Hematopoietic multipotent progenitor cell (in vitro differentiated cells): Measurements from ENCODE around the gene HSPB8. TPM values are rescaled to one million over a fixed set of nuclear protein-coding genes. Genes with fewer than 3 reads are reported as not detected.
"Not testable (repeated sequence)": the region's sequence is repeated elsewhere in the genome, so short reads cannot be mapped to it uniquely, and the experiment has no call there.

Source experiments
- DNase-seq, 3 donors: peaks; one replicate each; pipeline ENCODE4 v3.0.0-alpha.2; 2011 to 2015; ENCODE audit warnings: low read depth in 2 of 3, low spot score in 2 of 3
- total RNA-seq: library from RNA; depleted of rRNA; stranded (reverse); fragments of >200 nt; gene quantifications from one replicate; pipeline ENCODE4 v1.2.3, GENCODE V29; 2012

Gene HSPB8
- total RNA-seq, 1 donor: not detected

DNA sequence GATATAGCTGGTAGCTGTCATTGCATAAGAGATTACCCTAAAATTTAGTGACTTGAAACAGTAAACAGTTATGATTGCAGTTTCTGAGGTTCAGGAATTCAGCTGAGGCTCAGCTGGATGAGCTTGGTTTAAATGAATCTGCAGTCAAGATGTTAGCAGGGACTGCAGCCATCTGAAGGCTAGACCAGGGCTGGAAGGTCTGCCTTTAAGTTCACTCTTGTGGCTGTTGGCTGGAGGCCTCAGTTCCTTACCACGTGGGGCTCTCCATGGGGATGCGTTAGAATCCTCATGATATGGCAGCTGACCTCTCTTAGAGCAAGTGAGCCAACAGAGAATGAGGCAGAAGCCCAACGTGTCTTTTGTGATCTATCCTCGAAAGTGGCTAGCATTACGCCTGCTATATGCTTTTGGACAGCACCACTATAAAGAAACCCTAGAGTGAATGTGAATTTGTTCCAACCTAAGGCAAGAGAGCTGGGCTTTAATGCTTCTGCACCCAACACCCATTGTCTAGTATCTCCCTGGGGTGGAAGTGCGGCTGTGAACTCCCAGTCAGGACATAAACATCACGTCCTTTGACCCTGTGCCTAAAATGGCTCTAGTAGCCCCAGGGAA lies 26.0 kb downstream of the HSPB8 start:
- no peak for DNase-seq

DNA sequence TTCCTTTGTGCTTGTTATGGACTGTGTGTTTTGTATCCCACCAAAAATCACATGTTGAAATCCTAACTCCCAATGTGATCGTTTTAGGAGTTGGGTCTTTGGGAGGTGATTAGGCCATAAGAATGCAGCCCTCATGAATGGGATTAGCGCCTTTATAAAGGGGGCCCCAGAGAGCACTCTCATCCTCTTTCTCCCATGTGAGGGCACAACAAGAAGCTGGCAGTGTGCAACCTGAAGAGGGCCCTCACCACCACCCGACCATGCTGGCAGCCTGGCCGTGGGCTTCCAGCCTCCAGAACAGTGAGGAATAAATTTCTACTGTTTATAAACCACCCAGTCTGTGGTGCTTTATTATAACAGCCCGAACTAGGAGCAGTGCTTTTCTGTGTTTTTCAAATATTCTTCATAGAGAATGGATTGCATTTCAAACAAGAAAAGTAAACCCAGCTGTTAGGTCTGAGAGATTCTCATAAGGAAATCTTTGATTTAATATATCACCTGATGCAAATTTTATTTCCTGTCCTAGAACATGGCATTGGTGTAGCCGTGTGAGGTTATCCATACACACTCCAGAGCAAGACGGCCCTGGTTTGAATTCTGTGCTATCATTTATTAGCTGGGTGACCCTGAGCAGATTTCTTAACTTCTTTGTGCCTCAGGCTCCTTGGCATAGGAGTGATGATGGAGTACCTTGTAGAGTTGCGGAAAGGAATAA lies 27.8 kb downstream of the HSPB8 start:
- no peak for DNase-seq

DNA sequence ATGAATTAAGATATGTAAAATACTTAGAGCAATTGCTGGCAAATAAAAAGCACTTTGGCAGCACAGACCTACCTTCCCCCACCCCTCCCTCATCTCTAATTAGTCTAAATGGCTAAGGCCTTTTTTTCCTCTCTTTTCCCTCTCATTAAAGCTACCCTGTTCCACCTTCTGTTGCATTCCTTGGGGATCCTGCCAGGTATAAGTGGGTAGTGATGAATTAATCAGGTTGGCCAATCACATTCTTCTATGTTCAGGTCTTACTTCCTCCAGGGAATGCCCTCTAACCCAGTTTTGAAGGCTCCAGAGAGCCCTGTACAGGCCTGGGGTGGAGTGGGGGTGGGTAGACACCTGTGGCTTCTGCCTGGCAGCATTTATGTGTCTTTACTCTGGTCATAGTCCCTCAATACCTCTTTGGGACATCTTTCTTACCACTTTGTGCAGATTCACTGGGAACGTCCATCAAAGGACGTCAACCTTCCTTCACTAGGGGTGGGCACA lies 28.4 kb downstream of the HSPB8 start:
- no peak for DNase-seq

DNA sequence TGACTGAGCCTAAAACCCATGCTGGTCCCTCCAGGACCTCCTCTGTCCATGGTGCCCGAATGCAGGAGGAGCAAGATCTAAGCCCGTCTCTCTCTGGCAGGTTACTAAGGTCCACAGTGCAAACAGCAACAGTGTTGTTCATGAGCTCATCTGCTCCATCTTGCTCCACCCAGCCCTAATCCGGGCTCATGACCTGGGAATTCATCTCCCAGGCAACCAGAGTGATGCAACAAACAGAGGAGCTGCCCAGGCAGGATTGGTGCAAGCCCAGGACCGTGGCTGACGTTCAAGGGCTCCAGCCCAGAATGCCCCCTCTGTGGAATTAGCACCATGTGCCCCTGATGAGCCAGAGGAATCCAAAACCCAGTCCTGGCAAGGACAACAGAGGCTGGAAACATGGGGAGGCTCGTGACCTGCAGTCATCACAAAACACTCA lies 29.9 kb downstream of the HSPB8 start:
- DNase-seq: no peak

DNA sequence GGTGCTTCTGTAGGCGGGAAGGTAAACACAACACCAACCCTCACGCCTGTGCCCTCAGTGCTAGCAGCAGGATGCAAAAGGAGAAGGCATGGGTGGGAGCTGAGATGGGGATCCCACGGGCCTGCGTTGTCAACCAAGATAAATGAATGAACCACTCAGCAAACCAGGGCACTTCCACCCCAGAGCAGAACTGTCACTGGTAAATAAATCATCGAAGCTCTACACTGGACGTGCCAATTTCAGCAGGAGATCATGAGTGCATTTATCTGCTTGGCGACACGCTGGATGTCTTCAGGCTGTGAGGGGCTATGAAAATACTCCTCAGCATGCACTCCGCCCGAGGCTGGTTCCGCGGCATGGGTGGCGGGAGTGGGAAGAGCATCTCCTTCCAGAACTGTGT lies 33.2 kb downstream of the HSPB8 start:
- DNase-seq: no peak

DNA sequence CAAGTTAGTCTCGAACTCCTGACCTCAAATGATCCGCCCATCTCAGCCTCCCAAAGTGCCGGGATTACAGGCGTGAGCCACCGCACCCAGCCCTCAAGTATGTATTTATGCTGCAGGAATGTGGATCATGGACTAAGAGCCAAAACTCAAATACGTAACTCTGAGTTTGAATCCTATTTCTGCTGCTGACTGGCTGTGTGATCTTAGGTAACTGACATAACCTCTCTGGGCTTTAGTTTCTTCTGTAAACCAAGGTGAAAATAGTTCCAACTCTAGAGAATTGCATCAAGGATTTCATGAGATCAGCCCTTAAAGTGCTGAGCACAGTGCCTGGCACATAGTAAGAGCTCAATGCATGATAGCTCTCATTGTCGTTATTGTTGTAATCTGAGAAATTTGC lies 37.4 kb downstream of the HSPB8 start:
- DNase-seq: no peak

DNA sequence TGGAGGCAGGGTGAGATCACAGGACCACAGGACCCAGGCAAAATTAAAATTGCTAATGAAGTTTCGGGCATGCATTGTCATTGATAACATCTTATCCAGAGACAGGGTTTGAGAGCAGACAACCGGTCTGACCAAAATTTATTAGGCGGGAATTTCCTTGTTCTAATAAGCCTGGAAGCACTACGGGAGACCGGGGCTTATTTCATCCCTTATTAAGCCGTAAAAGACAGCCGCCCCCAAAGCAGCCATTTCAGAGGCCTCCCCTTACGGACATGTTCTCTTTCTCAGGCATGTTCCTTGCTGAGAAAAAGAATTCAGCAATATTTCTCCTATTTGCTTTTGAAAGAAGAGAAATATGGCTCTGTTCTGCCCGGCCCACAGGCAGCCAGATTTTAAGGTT lies 40.1 kb downstream of the HSPB8 start:
- DNase-seq: not testable (repeated sequence)

DNA sequence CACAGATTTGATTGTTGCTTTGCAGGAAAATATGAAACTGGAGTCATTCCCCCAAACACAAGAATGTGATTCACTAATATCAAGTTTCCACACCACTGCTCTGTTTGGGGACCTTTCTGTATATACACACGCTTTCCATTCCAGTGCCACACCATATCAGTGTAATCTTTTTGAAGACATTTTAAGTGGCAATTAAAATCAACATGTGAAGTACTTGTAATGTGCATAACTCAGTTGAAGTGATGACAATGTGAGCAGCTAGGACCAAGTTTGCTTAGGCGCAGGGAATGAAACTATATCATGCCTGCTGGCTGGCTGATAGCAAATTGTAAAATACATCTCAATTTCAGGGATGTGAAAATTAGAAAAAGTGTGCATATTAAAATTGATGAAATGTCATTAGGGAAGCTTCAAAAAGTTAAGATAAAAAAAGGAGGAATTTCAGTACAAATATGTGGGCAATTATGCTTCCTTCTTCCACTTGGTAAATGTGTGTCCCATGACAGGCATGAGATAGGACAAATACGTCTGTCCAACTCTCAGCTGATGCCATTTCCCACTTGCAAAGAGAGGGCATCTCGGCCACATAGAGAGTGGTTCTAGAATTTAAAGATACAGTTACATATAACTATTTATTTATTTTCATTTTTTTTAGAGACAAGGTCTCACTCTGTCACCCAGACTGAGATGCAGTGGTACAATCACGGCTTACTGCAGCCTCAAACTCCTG lies 43.7 kb downstream of the HSPB8 start:
- DNase-seq: no peak

DNA sequence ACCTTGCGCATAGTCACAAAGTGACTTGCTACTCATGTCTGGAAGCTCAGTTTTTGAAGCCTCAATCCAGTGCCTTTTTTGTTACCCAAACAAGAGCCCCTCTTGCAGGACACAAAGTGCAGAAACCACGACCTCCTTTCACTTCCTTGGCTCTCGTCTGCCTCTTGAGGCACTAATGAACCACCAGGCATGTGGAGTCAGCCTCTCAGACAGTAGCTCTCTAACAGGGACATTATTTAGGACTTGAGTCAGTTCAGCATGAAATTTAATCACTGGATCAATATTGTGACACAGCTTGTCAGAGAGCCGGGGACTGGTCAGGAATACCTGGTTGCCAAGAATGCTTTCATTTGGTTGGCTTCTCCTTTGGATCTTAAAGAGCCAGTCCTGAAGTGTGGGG lies 46.7 kb downstream of the HSPB8 start:
- no peak for DNase-seq

DNA sequence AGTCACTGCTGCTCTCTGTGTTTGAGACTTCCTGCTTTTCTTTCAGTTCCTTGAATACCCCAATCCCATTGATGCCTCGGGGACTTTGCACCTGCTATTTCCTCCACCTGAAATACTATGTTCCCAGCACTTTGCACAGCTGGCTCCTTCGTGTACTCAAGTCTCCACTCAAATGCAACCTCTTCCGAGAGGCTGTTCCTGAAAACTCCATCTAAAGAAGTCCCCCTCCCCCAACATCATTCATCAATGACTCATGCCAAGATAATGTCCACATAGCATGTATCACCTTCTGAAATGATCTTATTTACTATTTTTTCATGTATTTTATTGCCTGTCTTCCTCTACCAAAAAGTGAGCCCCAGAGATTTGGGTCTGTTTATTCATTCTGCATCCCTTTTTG lies 48.6 kb downstream of the HSPB8 start:
- no peak for DNase-seq

DNA sequence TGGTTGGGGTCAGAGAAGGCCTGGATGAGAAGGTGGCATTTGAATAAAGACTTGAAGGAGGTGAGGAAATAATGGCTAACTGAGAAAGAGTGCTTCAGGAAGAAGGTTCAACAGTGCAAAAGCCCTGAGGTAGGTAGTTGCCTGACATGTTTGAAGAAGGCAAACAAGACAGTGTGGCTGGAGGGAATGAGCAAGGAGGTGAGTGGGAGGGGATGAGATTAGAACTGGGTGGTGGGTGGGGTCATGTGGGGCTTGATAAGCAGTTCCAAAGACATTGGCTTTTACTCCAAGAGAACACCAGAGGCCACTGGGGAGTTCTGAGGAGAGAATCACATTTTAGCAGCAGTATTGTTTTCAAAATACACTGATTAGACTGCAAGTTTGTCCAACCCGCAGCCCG lies 50.5 kb downstream of the HSPB8 start:
- no peak for DNase-seq

DNA sequence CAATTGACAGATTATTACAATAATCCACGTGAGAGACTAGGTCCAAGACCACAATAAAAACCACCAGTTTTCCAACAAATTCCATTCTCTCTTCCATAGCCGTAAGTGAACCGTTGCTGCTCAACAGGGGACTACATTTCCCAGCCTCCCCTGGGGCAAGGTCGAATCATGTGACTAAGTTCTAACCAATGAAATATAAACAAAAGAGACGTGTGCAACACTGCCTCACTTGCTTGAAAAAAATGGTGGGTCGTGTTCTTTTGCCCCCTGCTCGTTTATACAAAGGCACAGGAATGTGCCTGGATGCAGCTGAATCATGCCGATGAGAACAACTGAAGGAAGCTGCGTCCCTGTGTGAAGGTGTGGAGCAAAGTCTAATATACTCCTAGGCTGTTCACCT lies 51.1 kb downstream of the HSPB8 start:
- peak in 2 of 3 donors; percentile 12 to 39 for DNase-seq

DNA sequence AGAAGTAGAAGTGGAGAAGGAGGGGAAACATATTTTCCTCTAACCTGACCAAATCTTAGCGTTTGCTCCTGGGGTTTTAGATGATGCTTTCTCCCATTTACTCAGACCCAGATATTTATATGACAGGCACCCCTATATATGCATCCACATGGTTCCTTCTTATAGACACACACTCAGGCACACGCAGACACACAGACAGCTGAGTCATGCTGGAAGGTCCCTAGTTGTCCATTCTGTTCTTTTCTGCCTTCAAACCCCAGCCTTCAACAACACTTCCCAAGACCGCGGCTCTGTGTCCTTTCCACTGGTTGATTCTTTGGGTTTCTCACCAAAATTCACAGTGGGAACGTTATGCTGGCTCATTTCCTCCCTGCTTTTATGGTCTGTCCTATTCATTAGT lies 52.1 kb downstream of the HSPB8 start:
- DNase-seq: peak in 2 of 3 donors; percentile 30 to 39

DNA sequence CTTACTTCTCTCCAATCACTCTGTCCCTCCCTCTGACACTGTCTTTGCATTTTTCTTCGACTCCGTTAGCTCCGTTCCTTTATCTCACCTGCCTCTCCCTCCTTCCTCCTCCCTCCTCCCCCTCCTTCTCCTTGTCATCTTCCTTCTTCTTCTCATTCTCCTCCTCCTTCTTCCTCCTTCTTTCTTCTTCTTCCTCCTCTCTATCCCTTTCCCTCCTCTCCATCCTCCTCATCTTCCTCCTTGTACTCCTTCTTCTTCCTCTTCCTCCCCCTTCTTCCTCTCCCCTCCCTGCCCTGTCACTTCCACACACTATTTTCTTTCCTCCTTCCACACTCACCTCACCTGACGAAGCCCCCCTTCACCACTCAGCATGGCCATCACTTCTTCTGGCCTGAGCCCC lies 53.0 kb downstream of the HSPB8 start:
- DNase-seq: no peak

DNA sequence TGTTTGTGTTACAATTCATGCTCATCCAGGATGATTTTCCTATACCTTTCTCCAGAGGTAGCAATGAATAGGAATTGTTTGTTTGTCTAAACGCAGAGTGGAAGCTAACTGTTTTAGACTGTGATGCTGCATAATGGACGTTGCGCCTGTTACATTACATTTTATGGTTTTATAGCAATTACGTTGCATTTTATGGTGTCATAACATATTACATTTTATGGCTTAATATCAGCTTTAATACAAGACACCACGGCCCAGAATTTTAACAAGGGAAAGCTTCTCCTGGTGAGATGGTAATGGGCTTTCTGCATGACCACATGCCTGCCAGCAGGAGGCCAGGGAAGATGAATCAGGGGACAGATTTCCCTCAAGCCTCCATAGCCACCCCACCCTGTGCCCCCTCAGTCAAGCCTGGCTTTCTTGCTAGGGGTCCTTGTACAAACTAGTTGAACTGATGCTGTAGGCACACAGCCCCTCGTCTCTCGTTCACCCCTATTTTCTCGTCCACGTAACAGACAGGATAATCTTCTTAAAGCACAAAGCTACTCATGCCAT lies 56.5 kb downstream of the HSPB8 start:
- DNase-seq: no peak

DNA sequence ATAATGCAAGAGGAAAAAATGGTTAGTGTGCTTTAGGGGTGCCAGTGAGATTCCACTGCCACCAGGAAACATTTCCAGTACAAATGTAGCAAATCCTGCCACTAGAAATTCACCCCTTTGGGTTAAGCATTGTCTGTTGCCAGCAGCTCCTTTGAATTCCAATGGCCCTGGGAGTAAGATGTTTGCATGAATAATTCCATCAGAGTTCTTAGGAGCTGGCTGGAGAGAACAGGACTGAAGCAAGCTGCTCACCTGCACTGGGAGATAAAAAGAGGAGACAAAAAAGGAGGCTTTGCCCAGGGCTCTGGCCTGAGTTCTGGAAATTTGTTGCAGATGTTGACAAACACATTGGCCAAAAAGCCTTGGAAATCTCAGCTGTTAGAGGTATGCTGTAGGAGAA lies 57.6 kb downstream of the HSPB8 start:
- no peak for DNase-seq

DNA sequence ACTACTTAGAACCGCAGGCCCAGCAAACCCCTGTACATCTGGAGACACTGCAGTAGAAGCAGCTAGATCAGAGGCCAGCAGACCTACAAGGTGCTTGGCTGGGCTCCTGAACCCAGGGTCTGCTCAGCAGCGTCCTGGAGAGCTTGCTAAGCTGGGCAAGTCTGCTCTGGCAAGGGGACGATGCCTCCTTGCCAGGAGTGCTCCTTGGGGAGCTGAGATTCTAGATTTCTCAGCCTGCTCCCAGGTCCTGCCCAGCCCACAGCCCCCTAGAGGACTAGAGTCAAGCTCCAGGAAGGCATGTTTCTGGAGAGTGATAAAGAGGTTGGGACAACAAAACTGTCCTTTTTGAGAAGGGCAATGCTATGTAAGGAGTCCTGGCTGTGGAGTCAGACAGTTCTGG lies 60.3 kb downstream of the HSPB8 start:
- DNase-seq: no peak

DNA sequence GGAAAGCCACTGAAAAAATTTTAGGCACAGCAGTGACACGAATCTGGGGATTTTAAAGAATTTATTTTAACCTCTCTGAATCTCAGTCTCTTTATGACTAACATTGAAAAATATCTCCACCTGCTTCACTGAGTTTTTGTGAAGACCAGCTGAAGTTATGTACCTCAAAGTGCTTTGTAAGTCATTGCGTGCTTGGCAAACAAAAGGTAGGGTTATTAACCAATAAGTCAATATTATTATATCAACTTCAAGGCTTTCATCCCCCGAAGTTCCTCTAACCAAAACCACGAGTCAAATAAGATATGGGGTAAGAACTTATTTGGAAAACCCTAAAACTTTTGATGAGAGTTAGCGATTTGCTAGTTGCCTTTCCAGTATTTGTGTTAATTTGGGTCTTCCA lies 62.3 kb downstream of the HSPB8 start:
- no peak for DNase-seq

DNA sequence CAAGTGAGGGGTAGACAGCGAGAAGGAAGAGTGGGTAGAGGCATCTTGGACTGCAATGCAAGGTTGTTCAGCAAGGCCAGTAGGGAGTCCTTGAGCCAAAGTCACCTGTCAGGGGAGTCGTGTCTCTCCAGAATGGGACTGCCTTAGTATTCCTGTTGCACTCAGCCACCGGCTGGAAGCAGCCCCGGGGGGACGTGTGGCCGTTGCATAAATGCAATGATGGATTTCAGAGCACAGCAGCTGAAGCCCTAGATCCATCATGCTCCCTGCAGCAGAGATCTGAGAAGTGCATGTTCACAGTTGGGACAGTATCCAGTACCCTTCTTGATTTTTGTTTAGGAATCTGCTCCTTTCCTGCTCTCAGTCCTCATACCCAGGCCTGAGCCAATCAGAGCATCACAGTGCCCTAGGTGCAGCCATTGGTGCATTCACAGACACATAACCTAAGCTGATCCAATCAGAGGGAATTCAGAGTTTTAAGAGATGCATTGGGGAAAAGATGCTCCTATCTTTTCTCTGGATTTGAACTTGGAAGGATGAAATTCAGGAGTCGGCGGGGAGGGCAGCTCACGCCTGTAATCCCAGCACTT lies 62.9 kb downstream of the HSPB8 start:
- DNase-seq: no peak
